Gastroesophageal sphincter (tissue), 4 donors: ENCODE data around the gene CAPN2. TPM values are rescaled to one million over a fixed set of nuclear protein-coding genes. Genes with fewer than 3 reads are reported as not detected.
"Not testable (repeated sequence)": the region's sequence is repeated elsewhere in the genome, so short reads cannot be mapped to it uniquely, and the experiment has no call there.

ENCODE experiments used
- ATAC-seq: fragments of 150-250 bp; one replicate; pipeline ENCODE4 v1.9.1; 2016; ENCODE audit warnings: mild to moderate bottlenecking, moderate library complexity
- H3K27ac ChIP-seq, 4 donors: fragments of 200-600 bp; sonication (generic) in 3 of 4; 1 replicate in 3 of 4; 2 replicates in 1 of 4; pipeline ENCODE4 v1.5.1; 2016 to 2019
- H3K27me3 ChIP-seq: fragments of 200-600 bp; sonication (generic); one replicate; pipeline ENCODE4 v1.5.1; 2019
- H3K36me3 ChIP-seq, 2 donors: fragments of 200-600 bp; sonication (generic); one replicate each; pipeline ENCODE4 v1.5.1; 2019; ENCODE audit warnings: control low read depth in 1 of 2
- H3K4me1 ChIP-seq, 3 donors: fragments of 200-600 bp; sonication (generic); 1 replicate in 2 of 3; 2 replicates in 1 of 3; pipeline ENCODE4 v1.5.1; 2016 to 2019; ENCODE audit warnings: control low read depth in 2 of 3
- H3K4me3 ChIP-seq, 2 donors: fragments of 200-600 bp; sonication (generic); one replicate each; pipeline ENCODE4 v1.5.1; 2019; ENCODE audit warnings: mild to moderate bottlenecking in 1 of 2, moderate library complexity in 1 of 2
- H3K9me3 ChIP-seq, 3 donors: fragments of 200-600 bp; sonication (generic); one replicate each; pipeline ENCODE4 v1.5.1; 2017 to 2019; ENCODE audit warnings: control low read depth in 2 of 3
- EP300 ChIP-seq: sonication (generic); formaldehyde crosslinking; IDR thresholded peaks from one replicate; pipeline ENCODE4 v1.6.1; 2017; ENCODE audit warnings: antibody characterized with exemption, mild to moderate bottlenecking
- POLR2A ChIP-seq, 2 donors: fragments of 450-650 bp; IDR thresholded peaks; one replicate each; pipeline ENCODE4 v1.6.1; 2017; ENCODE audit warnings: antibody characterized with exemption in 2 of 2, mild to moderate bottlenecking in 2 of 2, moderate library complexity in 1 of 2
- POLR2AphosphoS5 ChIP-seq: sonication (generic); formaldehyde crosslinking; IDR thresholded peaks from one replicate; pipeline ENCODE4 v1.6.1; 2017; ENCODE audit warnings: antibody characterized with exemption
- WGBS, 2 donors: methylation state at CpG; one replicate each; pipeline ENCODE4 v1.1.5; 2018; ENCODE audit warnings: low coverage in 1 of 2; 5-methylcytosine and 5-hydroxymethylcytosine counted together
- total RNA-seq, 4 donors: library from RNA; depleted of rRNA; stranded (reverse); fragments of >200 nt; gene quantifications; one replicate each; pipeline ENCODE4 v1.1.0, GENCODE V29; 2016
- TF ChIP-seq, protein P1 (sequence below), 4 experiments: fragments of 200-600 bp in 2 of 4; fragments of 450-650 bp in 2 of 4; sonication (generic) in 1 of 4; IDR thresholded peaks; one replicate each; pipeline ENCODE4 v1.5.1; 2017 to 2019; ENCODE audit warnings: antibody characterized with exemption in 4 of 4, mild to moderate bottlenecking in 2 of 4, moderate library complexity in 2 of 4

The CAPN2 gene
- total RNA-seq, 4 donors from 2014 or later, result 140 to 174 (median 149) TPM

DNA sequence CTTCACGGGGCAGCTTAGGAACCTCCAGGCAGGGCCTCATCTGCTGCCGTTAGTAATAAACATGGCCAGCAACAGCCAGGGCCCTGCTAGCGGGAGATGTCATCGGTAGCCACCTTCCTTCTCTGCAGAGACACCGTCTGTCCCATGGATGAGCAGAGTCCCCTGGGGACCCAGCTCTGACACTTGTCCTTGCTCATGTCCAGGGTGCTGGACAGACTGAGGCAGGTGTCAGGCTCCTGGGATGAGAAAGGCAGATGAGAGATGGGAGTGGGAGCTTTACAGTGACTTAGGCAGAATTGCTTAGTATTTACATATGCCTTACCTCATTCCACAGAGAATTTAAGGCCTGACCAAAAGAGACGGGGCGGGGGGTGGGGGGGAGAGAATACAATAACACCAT lies 25.0 kb downstream of the CAPN2 start:
- Histone ChIP-seq H3K9me3 (no peaks in the 10 kb centered on the region), H3K4me1 (peaks cover 11 to 78% (median 49%) of the 10 kb centered on the region in 3 donors), H3K27ac (peak overlapping the region in 3 of 4 donors; percentile 5 to 77 (median 56)), H3K36me3 (no peaks in the 10 kb centered on the region), H3K4me3 (no peak overlapping the region), H3K27me3 (no peaks in the 10 kb centered on the region)
- TF ChIP-seq, protein P1, sequence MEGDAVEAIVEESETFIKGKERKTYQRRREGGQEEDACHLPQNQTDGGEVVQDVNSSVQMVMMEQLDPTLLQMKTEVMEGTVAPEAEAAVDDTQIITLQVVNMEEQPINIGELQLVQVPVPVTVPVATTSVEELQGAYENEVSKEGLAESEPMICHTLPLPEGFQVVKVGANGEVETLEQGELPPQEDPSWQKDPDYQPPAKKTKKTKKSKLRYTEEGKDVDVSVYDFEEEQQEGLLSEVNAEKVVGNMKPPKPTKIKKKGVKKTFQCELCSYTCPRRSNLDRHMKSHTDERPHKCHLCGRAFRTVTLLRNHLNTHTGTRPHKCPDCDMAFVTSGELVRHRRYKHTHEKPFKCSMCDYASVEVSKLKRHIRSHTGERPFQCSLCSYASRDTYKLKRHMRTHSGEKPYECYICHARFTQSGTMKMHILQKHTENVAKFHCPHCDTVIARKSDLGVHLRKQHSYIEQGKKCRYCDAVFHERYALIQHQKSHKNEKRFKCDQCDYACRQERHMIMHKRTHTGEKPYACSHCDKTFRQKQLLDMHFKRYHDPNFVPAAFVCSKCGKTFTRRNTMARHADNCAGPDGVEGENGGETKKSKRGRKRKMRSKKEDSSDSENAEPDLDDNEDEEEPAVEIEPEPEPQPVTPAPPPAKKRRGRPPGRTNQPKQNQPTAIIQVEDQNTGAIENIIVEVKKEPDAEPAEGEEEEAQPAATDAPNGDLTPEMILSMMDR (IDR thresholded peaks at IDR 0.05), result no peak
- TF ChIP-seq POLR2A (IDR thresholded peaks at IDR 0.05) (no peak), EP300 (no peak), POLR2AphosphoS5 (no peak)
- no peak for ATAC-seq
- 71% methylated on average over 1 of the region's 7 CpGs; no CpG with 5 or more reads in 1 of the 2 donors for WGBS, 2 donors

DNA sequence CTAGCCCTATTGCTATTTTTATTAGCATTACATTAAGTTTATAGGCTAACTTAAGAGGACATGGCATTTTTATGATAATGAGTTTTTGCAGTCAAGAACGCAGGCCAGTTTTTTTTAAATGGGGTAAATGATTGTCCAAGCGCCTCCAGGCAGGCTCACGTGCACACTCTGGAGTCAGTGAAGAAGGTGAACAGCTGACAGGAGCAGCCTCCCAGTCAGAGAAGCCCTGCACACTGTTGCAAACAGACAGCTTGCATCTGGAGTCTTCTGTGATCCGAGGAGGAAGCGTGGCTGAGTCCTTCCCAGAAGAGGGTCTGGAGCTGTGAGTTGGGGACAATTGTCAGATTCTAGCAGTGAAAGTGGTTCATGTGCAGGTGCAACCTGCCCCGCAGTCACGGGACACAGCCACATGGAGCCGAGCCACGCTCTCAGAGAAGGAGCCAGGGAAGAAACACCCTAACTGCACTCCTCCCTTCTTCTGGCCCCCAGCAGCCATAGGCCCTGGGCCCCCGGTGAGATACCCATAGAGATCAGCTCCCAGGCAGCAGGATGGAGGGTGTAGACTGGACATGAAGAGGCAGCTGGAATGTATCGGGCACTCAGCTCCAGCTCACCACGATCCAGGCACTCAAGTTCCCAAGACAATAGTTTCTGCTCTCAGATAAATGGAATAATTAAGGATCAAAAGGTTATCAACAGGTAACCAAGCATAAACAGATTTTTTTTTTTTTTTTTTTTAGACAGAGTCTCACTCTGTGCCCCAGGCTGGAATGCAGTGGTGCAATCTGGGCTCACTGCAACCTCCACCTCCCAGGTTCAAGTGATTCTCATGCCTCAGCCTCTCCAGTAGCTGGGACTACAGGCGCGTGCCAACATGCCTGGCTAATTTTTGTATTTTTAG lies 26.4 kb downstream of the CAPN2 start:
- Histone ChIP-seq H3K4me3 (no peak overlapping the region), H3K36me3 (peaks cover 0 to 13% of the 10 kb centered on the region in 2 donors), H3K27ac (peak overlapping the region; percentile 70 to 85 (median 78)), H3K4me1 (peaks cover 4 to 65% (median 35%) of the 10 kb centered on the region in 3 donors), H3K9me3 (no peaks in the 10 kb centered on the region), H3K27me3 (no peaks in the 10 kb centered on the region)
- 49% methylated on average over 7 to 13 of the region's 14 CpGs for WGBS, 2 donors
- no peak for TF ChIP-seq POLR2AphosphoS5
- TF ChIP-seq, protein P1 (IDR thresholded peaks at IDR 0.05), result no peak
- no peak for TF ChIP-seq POLR2A (IDR thresholded peaks at IDR 0.05)
- no peak for TF ChIP-seq EP300
- ATAC-seq, result peak; percentile 56

DNA sequence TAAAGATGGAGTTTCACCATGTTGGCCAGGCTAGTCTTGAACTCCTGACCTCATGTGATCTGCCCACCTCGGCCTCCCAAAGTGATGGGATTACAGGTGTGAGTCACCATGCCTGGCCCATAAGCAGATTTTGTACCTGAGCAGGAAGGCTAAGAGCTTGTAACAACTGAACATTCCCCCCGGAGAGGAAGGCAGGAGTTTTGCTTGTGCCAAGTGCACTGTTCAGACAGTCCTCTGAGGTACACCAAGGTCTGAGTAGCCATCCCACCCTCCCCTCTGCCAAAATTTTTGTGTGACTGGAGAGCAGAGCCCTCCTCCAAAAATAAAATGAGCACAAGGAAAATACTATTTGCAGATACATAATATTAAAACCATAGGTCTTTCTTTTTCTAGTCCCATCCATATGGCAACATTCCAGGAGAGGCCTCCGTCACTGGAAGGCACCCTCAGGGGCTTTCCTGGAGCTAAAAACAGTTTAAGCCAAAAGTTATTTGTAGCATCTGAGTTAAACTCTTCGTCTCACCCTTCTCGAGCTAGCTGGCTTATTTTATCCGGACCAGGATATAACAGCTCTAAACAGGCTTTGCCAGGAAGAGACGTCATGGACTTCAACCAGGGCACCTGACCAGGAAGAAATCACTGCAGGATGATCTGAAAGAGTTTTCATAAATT lies 27.2 kb downstream of the CAPN2 start:
- Histone ChIP-seq H3K4me3 (no peak overlapping the region), H3K27me3 (no peaks in the 10 kb centered on the region), H3K4me1 (peaks cover 4 to 57% (median 28%) of the 10 kb centered on the region in 3 donors), H3K36me3 (peaks cover 0 to 21% of the 10 kb centered on the region in 2 donors), H3K27ac (peak overlapping the region; percentile 70 to 85 (median 78)), H3K9me3 (no peaks in the 10 kb centered on the region)
- TF ChIP-seq POLR2AphosphoS5 (peak; percentile 7), POLR2A (IDR thresholded peaks at IDR 0.05) (no peak)
- 5 to 8% methylated on average over 6 of the region's 7 CpGs for WGBS, 2 donors
- ATAC-seq, result peak; percentile 48

DNA sequence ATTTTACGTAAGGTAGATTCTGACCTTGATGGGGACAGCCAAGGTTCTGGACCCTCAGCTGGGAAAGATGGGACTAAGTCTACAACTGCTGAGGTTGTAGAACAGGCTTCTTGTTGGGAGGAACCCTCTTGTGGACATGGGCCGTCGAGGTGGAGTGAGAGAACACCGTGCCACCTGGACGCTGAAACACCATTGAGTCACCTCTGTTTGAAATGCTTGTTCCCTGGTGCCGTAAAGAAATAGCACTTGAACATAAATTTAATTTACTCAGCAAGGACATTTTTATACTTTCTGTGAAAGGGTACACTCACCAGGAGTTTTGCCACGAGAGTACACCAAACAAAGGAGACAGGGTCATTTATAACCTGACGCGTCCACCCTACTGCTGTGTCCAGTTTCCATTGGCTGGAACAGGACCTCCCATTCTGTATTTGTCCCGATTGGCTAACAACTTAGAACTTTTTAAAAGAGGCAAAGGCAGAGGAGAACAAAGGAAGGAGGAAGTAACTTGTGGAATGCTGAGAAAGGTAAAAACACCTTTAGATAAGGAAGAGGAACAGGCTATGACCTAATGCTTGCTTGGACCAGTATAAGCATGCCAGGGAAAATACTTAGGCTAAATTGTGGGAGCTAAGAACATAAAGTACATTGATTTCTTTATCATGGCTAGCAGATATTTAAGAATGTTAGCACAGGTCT lies 27.8 kb downstream of the CAPN2 start:
- Histone ChIP-seq H3K27ac (peak overlapping the region; percentile 70 to 85 (median 78)), H3K36me3 (peaks cover 0 to 27% of the 10 kb centered on the region in 2 donors), H3K4me1 (peaks cover 4 to 50% (median 26%) of the 10 kb centered on the region in 3 donors)
- H3K4me3 ChIP-seq, ATAC-seq, H3K9me3 ChIP-seq, H3K27me3 ChIP-seq: not testable (repeated sequence)
- WGBS, 2 donors, result 60 to 62% methylated on average over 7 to 10 of the region's 10 CpGs

DNA sequence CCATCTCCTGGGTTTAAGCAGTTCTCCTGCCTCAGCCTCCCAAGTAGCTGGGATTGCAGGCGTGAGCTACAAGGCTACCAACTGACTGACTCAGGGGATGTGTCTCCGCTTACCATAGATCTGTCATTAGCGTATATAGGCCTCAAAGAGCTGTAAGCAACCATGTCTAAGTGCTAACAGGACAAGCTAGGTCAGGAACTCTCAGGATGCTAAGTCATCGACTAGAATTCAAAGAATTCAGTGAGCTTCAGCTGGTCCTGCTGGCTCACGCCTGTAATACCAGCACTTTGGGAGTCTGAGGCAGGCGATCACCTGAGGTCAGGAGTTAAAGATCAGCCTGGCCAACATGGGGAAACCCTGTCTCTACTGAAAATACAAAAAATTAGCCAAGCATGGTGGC lies 29.5 kb downstream of the CAPN2 start:
- Histone ChIP-seq H3K36me3 (peaks cover 0 to 44% of the 10 kb centered on the region in 2 donors), H3K4me1 (peaks cover 4 to 39% (median 29%) of the 10 kb centered on the region in 3 donors), H3K27me3 (no peaks in the 10 kb centered on the region), H3K27ac (peak overlapping the region in 1 of 4 donors; percentile 24), H3K9me3 (no peaks in the 10 kb centered on the region), H3K4me3 (no peak overlapping the region)
- ATAC-seq, result no peak
- no peak for TF ChIP-seq POLR2AphosphoS5
- no peak for TF ChIP-seq POLR2A (IDR thresholded peaks at IDR 0.05)
- TF ChIP-seq, protein P1 (IDR thresholded peaks at IDR 0.05), result no peak
- no peak for TF ChIP-seq EP300
- 81 to 93% methylated on average over 3 to 4 of the region's 6 CpGs for WGBS, 2 donors
